Activated gamma-delta T cell treated with Interleukin-2 at 50 U/mL for 16 hours (primary cell): ENCODE results near the gene NELFA.

Source experiments
- DNase-seq: peaks from one replicate; pipeline ENCODE4 v3.0.0-alpha.2; 2020

Gene NELFA

DNA sequence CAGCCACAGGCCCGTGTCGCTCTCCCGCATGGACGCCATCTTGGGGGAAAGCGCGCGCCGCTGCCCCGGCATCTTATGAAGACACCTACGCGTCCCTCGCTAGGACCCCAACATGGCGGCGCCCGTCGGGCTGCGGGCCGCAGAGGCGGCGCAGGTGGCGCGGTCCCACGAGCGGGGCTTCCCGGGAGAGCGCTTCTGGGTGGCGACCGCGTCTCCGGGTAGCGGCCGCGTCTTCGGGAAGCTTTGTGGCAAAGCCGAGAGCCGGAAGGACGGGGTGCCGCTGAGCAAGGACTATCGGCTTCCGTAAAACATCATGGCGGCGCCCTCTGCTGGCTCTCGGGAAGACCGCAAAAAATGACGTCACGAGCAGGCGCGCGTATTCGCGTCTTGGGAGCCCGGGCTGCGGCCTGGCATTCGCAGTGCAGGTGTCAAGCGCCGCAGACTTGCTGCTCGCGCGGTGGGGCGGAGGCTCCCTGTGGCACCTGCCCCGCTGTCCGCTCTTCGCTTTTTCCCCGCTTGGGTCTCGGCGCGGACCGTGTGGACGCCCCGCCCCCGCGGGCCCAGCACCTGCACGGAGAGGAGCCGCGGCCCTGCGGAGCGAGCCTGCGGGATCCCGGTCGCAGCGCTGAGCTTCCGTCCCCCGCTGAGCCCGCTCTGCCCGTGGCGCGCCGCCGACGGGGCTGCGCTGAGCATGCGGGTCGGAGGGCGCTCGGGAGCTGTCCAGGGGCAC, at the start of gene NELFA:
NELFA (minus strand) TSS at position 54 of the 730 bp plus-strand sequence; CDS start at position 39, 15 bp downstream.
- peak; percentile 92 for DNase-seq

DNA sequence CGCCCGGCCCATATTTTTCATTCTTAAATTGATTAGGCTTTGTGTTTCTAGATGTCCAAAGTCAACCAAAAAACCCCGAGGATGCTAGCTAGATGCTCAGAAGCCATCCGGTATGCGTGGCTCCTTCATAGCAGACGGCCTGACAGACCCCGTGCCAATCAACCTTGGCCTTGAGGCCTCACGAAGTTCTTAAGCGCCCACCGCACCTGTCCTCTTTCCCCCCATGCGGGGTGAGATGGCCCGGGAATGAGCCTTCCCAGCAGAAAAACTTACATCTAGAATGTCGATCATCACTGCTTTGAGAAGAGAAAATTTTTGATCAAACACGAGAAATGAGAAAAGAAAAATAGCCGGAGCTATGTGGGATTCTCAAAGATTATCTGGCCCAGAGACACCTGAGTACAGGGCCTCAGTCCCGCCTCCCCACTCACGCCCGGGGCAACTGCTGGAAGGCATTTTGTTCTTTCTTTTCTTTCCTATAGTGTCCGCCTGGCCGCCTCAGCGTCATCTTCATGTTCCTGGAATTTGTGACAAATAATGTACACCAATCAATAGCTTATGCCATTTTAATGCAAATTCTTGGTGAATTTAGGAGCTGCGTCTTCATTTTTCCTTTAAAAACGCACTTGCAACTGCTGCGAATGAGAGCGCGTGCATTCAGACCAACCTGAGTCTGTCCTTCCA, 48.8 kb upstream of the NELFA start:
- no peak for DNase-seq

DNA sequence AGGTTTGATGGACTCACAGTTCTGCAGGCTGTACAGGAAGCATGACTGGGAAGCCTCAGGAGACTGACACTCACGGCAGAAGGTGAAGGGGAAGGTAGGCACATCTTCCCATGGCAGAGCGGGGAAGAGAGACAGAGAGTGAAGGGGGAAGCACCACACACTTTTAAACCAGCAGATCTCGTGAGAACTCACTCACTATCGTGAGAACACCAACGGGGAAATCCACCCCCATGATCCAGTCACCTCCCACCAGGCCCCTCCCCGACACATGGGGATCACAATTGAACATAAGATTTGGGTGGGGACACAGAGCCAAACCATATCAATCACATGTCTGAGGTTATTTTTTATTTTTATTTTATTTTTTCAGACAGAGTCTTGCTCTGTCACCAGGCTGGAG, 45.4 kb upstream of the NELFA start:
- DNase-seq, result no peak

DNA sequence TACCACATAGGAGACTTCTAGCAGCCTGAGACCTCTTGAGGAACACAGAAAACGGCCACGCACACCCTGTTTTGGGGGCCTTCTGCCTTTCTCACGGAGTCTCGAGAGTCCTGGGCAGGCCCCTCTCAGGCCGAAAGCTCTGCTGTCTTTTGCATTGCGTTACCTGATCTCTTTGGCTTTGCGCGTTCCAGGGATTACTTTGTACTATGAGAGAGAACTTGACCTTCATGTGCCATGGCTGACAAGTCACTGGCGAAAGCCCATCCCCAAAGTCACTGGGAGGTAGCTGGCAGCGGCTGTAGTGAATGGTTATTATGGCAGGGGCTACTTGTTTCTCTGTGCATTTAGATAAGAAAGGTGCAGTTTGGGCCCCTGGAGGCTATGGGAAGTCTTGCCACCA, 42.3 kb upstream of the NELFA start:
- no peak for DNase-seq

DNA sequence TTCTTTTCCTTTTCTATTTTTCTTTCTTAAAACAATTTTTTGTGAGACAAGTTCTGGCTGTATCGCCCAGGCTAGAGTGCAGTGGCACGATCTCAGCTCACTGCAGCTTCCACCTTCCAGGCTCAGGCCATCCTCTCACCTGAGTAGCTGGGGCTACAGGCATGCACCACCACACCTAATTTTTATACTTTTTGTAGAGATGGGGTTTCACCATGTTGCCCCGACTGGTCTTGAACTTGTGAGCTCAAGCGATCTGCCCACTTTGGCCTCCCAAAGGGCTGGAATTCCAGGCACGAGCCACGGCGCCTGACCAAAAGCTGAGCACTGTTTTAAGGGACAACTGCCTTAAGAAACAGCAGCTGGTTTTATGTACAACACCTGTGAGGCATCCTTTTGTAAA, 41.0 kb upstream of the NELFA start:
- DNase-seq, result no peak

DNA sequence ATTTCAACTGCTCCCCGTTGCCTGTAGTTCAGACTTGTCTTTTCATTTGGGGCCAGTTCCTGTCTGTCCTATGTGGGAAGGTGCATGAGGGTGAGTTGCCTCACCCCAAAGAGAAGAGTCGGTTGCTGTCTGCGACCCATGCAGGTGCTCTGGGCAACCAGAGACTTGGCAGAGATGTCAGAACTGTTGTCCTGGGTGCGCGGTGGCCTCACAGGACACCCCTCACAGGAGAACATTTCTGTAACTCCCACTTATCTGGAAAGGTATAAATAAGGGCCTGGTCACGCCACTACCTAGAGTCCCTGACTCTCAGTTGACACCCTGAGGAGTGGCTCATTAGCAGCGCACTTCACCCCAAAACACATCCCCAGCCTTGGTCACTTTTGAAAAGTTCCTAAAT, 40.6 kb upstream of the NELFA start:
- no peak for DNase-seq

DNA sequence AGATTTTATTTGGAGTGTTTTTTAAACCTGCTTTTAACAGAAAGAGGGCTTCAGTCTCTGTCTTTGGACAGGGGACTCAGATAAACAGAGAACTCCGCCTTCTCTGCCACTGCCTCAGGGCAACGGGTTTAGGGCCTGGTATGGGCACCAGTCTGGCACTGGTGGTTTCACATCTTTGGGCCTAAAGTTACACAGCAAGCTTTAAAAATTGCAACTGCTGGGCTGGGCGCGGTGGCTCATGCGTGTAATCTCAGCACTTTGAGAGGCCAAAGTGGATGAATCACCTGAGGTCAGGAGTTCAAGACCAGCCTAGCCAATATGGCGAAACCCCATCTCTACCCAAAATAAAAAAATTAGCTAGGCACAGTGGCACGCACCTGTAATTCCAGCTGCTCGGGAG, 40.1 kb upstream of the NELFA start:
- DNase-seq, result no peak

DNA sequence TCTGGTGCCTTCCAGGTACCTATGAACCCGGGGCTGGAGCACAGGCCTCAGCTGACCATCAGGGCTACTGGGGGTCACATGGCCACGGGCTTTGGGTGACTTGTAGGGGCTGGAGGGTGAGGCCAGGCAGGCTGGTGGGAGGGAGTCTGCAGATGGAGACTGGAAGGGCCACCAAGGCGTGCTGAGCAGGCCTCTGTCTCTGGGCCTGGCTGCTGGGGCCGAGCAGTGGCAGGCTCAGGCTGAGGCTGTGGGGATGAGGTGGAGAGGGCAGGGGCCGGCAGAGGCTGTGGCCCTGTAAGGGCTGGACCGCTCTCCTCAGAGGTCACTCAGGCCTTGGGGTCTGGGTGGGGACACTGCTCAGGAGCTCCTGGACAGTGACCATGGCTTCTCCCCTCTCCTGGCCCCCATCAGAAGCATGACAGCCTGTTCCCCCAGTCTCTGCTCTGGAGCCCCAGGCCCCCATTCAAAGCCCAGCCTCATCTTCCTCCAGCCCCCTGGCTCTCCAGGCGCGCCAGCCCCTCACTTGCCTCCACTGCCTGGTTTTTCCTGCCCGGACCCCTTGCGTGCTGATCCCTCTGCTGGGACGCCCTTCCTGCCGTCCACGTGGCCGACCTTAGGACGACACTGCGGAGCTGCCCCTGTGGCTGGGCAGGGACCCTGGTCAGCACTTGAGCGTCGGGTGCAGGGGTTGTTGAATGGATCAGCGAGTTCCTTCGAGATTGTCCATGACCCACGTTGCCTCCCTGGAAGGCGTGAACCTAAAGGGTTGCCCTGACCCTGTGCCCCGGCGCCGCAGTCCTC, 39.2 kb upstream of the NELFA start:
- DNase-seq, result no peak

DNA sequence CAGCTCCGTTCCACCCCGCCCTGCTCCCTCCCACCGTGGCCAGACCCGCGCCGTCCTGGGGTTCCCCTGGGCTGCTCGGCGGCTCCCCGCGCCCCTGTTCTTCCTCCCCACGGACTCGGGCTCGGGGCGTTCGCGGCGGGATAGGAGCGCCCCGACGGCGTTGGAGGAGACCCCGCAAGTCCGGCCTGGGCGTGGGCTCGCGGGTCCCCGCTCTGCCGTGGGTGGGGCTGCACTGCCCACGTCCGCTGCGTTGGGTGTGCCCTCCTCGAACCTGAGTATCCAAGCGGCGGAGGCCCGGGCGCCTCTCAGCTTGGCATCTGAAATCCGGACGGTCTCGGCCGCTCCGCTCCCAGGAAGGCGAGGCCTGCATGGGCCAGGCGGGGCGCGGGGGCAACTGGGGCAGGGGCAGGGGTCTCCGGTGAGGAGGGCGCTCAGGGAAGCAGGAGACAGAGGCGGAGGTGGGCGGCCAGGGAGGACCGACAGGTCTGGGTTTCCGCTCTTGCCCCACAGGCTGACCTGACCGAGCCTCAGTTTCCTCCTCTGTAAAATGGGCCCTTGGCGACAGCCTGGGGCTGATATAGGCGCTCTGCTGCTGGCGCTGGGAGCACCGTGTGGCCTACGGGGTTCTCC, 38.4 kb upstream of the NELFA start:
- DNase-seq, result no peak

DNA sequence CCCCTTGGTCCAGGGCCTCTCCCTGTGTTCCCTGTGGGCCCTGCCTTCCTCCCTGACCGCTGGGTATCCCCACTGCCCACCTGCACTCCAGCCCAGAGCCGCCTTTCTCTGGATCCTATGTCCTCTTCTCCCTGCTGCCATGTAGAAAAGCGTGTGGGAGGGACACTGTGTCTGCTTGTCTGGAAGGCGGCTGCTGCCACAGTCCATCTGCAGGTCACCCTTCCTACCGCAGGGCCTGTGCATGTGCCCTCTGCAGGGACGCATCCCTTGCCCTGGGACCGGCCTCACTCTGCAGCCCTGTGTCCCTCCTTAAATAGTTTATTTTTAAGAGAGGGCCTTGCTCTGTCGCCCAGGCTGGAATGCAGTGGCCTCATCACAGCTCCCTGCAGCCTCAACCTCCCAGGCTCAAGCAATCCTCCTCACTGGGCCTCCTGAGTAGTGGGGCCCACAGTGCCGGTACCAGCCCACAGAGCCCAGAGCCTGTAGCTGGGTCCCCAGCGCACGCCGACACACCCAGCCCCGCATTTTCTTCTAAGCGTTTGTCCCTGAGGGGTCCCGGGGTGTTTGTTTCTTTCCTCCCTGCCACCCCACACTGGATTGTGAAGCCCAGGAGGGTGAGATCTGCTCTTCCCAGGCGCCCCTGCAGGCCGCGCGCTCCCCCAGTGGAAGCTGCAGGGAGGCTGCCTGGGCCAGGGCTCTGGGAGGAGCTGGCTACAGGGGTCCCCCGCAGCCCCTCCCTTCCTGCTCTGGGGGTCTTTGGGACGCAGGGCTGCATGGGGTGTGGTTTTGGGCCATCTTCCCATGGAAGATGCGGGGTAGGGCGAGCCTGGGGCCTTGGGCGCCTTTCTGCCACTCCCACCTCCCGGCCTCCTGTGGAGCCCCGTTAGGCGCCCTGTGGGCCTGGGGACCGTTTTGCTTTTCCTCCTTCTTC, 37.5 kb upstream of the NELFA start:
- no peak for DNase-seq

DNA sequence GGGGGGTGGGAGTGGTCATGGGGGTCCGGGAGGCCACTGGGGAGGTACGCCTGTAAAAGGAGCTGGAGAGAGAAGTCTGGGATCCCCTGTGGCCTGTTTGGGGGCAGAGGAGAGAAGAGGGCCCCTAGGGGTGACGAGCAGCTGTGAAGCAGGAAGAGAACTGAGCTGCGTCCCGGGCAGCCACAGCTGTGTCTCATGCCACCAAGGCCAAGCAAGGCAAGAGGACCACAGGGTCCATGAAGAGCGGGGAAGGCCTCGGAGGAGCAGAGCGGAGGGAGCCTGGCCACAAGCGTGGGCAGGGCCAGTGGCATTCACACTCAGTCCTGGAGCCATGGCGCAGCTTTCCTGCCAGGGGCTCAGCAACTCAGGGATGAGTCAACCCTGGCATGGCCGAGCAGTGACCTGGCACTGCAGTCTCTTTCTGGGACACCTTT, 36.8 kb upstream of the NELFA start:
- peak; percentile 29 for DNase-seq

DNA sequence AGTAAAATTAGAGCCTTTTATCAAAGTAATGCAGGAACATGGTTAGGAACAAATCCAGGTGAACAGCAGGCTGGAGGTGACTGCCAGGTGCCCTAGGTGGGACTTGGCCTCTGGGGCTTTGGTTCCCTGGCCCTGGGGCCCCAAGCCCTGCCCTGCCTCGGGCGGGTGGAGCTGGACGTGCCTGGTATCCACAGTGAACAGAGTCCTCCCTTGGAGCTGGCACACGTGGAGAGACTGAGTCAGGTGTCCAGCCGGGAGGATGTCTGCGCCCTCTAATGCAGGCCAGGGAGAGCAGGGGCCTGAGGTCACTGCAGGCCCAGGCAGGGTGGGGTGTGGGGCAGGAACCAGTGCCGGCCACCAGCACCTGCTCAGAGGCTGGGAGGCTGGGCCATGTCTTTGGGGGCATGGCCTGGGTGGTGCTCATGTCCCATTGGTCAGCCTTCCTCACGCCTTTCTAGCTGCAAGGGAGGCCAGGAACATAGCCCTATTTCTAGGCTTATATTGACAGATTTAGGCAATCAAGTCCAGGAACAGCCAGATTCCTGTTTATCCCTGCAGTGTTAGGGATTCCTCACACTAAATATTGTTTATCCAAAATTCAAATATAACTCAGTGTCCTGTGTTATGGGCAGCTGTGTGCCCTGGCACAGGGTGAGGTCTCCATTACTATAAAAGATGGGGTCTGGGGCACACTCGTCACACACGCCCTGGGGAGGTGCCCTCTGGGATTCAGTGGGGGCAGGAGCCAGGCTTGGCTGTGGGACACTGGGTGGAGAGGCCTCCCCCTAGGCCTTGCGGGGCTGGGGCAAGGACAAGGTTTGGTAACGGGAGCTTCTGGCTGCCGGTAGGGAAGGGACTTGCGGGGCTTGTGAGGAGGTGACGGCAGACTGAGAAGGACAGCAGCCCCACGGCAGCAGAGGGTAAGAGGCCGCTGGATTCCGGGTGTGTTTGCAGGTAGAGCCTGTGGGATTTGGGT, 36.1 kb upstream of the NELFA start:
- DNase-seq, result no peak

DNA sequence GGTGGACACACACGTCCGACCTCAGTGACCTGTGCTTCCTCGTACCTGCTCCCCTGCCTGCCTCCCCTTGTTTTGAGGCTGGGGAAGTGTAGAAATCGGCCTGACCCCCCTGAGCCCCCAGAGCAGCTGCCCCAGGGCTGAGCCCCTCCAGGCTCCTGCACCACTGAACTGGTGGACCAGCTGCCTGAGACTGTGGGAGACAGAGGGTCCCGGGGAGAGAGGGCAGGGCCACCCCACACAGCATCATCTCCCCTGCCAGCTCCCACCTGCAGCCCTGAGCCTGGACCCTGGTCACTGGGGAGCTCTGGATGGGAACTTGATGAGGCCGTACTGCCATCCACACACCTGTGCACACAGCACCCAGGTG, 35.3 kb upstream of the NELFA start:
- no peak for DNase-seq

DNA sequence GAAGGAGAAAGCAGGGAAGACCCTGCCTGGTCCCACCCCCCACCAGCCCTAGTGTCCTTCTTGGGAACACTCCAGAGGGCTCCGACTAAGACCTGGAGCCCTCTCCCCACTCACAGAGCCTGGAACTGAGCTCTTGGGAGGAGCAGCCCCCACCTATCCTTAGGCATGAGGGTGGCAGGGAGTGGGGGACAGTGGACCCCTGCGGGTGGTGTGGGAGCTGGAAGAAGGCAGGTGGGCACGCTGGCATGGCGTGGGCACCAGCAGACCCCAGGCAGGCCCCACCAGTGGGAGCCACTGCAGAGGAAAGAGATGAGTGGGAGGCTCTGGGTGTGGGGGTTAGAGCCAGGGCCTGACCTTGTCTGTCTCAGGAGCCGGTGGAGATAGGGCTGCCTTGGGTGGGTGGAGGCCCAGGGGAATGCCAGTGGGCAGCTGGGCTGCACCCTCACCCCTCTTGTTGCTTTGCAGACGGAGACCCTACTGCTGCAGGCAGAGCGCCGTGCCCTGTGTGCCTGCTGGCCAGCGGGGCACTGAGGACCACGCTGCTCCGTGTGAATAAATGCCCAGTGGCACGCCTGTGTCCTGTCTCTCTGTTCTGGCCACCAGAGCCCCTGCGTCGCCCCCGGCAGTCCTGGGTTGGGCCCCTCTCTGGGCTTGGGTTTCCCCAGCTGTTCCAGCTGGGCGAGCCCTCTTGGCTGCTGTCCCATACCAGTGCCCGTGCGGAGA, 34.8 kb upstream of the NELFA start:
- no peak for DNase-seq

DNA sequence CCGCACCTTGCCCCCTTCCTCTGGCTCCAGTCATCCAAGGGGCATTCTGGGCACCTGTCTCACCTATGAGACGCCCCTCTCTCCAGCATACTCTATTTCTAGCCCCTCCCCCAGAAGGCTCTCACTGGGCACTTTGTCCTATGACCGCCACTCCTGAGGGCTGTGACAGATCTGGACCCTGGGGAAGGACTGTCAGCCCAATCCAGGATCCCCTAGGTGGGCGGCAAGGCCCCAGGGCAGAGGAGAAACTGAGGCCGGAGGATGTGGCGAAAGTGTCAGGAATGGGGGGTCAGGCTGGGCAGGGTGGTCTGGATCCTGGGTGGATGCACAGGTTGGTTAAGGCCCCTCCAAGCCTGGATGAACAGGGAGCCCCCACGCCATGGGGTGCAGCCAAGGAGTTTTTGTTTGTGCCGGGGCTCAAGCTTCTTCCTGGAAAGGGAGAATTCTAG, 34.2 kb upstream of the NELFA start:
- DNase-seq, result no peak

DNA sequence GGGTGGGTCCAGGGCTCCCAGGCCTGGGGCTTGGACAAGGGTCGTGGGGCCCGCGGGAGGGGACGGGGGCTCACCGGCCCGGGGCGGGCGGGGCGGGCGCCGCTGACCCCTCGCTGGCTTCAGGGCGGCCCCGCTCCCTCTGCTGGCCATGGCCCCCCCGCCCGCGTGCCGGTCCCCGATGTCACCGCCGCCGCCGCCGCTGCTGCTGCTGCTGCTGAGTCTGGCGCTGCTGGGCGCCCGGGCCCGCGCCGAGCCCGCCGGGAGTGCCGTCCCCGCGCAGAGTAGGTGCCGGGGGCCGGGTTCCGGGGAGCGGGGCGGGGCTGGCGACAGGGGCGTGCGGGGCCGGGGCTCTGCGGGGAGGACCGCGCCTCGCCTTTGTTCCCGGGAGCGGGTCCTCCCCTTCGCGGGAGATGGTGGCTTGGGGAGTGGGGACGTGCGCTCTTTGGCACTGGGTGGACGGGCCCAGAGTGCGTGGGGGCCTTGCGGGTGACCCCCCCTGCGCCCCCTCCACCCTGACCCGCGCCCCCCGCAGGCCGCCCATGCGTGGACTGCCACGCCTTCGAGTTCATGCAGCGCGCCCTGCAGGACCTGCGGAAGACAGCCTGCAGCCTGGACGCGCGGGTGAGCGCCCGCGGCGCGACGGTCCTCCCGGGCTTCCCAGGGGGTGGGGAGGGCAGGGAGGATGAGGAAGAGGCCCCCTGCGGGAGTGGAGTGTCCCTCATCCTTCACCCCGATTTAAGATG, 33.6 kb upstream of the NELFA start:
- peak; percentile 25 for DNase-seq

DNA sequence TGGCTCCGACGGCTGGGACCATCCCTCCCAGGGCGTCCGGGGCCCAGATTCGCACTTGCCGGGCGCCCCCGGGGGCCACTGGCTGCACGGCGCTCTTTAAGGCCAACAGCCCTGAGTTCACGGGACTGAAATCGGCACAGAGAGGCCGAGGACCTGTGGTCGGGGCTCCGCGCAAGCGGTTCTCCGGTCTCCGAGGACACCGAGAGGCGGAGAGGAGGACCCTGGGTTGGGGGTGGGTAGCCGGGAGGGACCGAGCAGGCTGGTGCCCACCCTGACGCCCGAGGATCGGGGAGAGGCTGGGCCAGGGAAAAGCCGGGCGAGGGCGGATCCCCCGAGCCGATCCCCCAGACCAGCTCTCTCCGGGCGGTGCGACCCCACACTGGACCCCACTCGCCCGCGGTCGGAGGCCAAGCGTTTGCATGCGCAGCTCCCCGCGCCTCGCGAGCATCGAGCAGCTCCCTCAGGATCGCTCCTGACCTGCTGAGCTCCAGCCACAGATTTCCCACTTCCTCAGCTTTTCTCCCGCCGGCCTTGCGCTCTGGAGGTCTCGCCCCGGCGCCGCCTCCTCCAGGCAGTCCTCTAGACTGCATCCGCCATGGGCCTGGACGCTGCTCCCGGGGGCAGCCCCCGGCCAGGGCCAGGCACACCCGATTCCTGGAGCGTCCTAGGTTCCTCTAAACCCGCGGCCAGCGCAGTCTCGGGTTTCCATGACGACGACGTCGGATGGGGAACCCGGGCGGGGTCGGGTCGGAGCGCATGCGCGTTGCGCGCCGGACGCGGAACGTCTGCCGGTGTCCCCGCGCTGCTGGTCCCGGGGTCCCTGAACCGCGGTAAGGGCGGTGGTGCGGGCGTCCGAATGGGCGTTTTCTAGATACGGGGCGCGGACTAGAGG, 32.7 kb upstream of the NELFA start:
- DNase-seq, result peak; percentile 79
